Central memory CD8-positive, alpha-beta T cell (primary cell): ENCODE data around the gene OR5B21.

ENCODE experiments used
- ATAC-seq: fragments of 150-1000 bp; cut with Tn5 transposase; replicated peaks from 2 replicates; pipeline ENCODE4 v1.10.0; 2022; ENCODE audit warnings: mild to moderate bottlenecking, moderate FRiP score, moderate number of reproducible peaks; ENCODE audit not compliant: poor library complexity, severe bottlenecking; ENCODE audit errors: extremely low read depth
- DNase-seq, 2 donors: peaks; one replicate each; pipeline ENCODE4 v3.0.0; 2021; ENCODE audit warnings: low spot score in 2 of 2
- H3K27ac Mint-ChIP-seq: one replicate; pipeline ENCODE4 v1.8.0; 2022; ENCODE audit warnings: low read depth, mild to moderate bottlenecking, moderate library complexity, mixed read lengths
- H3K27me3 Mint-ChIP-seq: one replicate; pipeline ENCODE4 v1.8.0; 2022; ENCODE audit warnings: mixed read lengths
- H3K36me3 Mint-ChIP-seq: one replicate; pipeline ENCODE4 v1.8.0; 2022; ENCODE audit warnings: mild to moderate bottlenecking, moderate library complexity, mixed read lengths; ENCODE audit not compliant: insufficient read depth
- H3K4me1 Mint-ChIP-seq: one replicate; pipeline ENCODE4 v1.8.0; 2022; ENCODE audit warnings: mixed read lengths
- H3K4me3 Mint-ChIP-seq: one replicate; pipeline ENCODE4 v1.8.0; 2022; ENCODE audit warnings: mild to moderate bottlenecking, moderate library complexity, mixed read lengths
- H3K9me3 Mint-ChIP-seq: one replicate; pipeline ENCODE4 v1.8.0; 2022; ENCODE audit warnings: mixed read lengths

OR5B21 gene

GRCh38 chr11:58471892-58472291, 36.0 kb downstream of the OR5B21 start:
- Mint-ChIP-seq H3K36me3 (no peaks in the 10 kb centered on the region), H3K27me3 (peaks cover 43% of the 10 kb centered on the region), H3K4me3 (no peak overlapping the region), H3K9me3 (peaks cover 17% of the 10 kb centered on the region), H3K27ac (no peak overlapping the region), H3K4me1 (no peaks in the 10 kb centered on the region)
- no peak for ATAC-seq
- DNase-seq: no peak

GRCh38 chr11:58466293-58466692, 41.6 kb downstream of the OR5B21 start:
- no peak overlapping the region for H3K27ac Mint-ChIP-seq
- H3K27me3 Mint-ChIP-seq: peaks cover 11% of the 10 kb centered on the region

DNA sequence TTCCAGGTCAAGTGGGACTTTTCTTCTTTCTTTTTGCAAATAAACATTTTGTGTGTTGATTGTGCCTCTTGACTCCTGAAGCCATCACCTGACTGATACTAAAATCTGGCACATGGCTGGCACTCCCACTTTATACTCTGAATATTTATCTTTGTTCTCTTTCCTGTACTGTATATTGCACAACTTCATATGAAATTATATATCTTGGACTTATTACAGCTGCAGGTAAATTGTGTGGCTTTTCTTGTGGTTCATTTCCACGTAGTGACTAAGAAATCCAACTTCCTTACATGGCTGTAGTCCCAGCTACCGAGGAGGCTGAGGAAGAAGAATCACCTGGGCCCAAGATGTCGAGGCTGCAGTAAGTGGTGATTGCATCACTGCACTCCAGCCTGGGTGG, 42.2 kb downstream of the OR5B21 start:
- H3K36me3 Mint-ChIP-seq: peaks cover 3% of the 10 kb centered on the region
- no peak for ATAC-seq

More at GRCh38 chr11:58466293-58466692, 41.6 kb downstream of the OR5B21 start:
- Mint-ChIP-seq H3K9me3 (no peaks in the 10 kb centered on the region), H3K4me1 (no peaks in the 10 kb centered on the region), H3K4me3 (no peak overlapping the region), H3K36me3 (peaks cover 3% of the 10 kb centered on the region)
- ATAC-seq (no peak), DNase-seq (no peak)

More for the DNA sequence above, 42.2 kb downstream of the OR5B21 start:
- H3K4me1 Mint-ChIP-seq: no peaks in the 10 kb centered on the region
- H3K9me3 Mint-ChIP-seq: no peaks in the 10 kb centered on the region
- no peak overlapping the region for H3K27ac Mint-ChIP-seq
- H3K4me3 Mint-ChIP-seq: no peak overlapping the region
- DNase-seq: no peak
- H3K27me3 Mint-ChIP-seq: peaks cover 11% of the 10 kb centered on the region
